Endothelial cell of umbilical vein (primary cell): Measurements from ENCODE around the gene RAB39B. TPM values are rescaled to one million over a fixed set of nuclear protein-coding genes. Genes with fewer than 3 reads are reported as not detected.

Source experiments
- BruUV-seq: library from RNA; stranded (reverse); fragments of 400-500 nt; replicated peaks from 2 replicates; lab custom pipeline; 2021; lab: Mats Ljungman, UMichigan
- CTCF ChIA-PET: fragments of 300-600, 350-600 bp; sonication (Branson Sonifier 250); formaldehyde crosslinking; loops from one replicate; lab custom pipeline; 2021; ENCODE audit warnings: antibody characterized with exemption, inconsistent platforms; lab: Charles Lee
- POLR2A ChIA-PET: fragments of 300-600, 350-600 bp; sonication (Branson Sonifier 250); formaldehyde crosslinking; loops from one replicate; lab custom pipeline; 2021; ENCODE audit warnings: antibody characterized with exemption, inconsistent platforms; lab: Charles Lee
- DNase-seq: peaks from one replicate; pipeline ENCODE4 v3.0.0-alpha.2; 2011; ENCODE audit warnings: low read depth, low spot score
- FAIRE-seq: peaks from 2 replicates; lab custom pipeline; 2011; peaks lifted over from hg19 to GRCh38; lab: Jason Lieb, UNC
- H2AFZ ChIP-seq: 2 replicates; pipeline ENCODE4 v1.6.0; 2012; ENCODE audit warnings: low read depth, low read length, control low read depth, inconsistent platforms
- H3K27ac ChIP-seq: 2 replicates; pipeline ENCODE4 v1.5.1; 2011; ENCODE audit warnings: low read depth, mild to moderate bottlenecking, control low read depth, low read length, moderate library complexity; ENCODE audit not compliant: insufficient read depth
- H3K27me3 ChIP-seq, 2 experiments: 2 replicates each; pipeline versions ENCODE4 v1.6.0 to v1.6.1; 2011; ENCODE audit warnings: low read length in 2 of 2, mixed read lengths in 1 of 2; ENCODE audit not compliant: control insufficient read depth in 2 of 2, insufficient read depth in 2 of 2
- H3K36me3 ChIP-seq, 2 experiments: 2 replicates in 1 of 2; 3 replicates in 1 of 2; pipeline ENCODE4 v1.5.1; 2011; ENCODE audit warnings: low read length in 2 of 2, mild to moderate bottlenecking in 1 of 2, moderate library complexity in 1 of 2; ENCODE audit not compliant: control insufficient read depth in 2 of 2, insufficient read depth in 2 of 2; ENCODE audit errors: extremely low read depth in 1 of 2
- H3K4me1 ChIP-seq: 3 replicates; pipeline ENCODE4 v1.5.1; 2011; ENCODE audit warnings: mild to moderate bottlenecking, low read length; ENCODE audit not compliant: control insufficient read depth, insufficient read depth; ENCODE audit errors: extremely low read depth
- H3K4me2 ChIP-seq: 2 replicates; pipeline ENCODE4 v1.6.1; 2011; ENCODE audit warnings: low read length, control low read depth, mixed read lengths; ENCODE audit not compliant: insufficient read depth
- H3K4me3 ChIP-seq, 3 experiments: fragments of 200-600 bp in 1 of 3; sonication (generic), shearing (Covaris generic) in 1 of 3; replicated peaks in 1 of 3; 2 replicates each; pipeline ENCODE4 v1.5.1; 2011 to 2016; ENCODE audit warnings: control low read depth in 3 of 3, low read length in 3 of 3, mild to moderate bottlenecking in 2 of 3, inconsistent platforms in 1 of 3, low read depth in 1 of 3, moderate library complexity in 1 of 3; ENCODE audit not compliant: insufficient read depth in 1 of 3
- H3K79me2 ChIP-seq: 2 replicates; pipeline ENCODE4 v1.6.0; 2012; ENCODE audit warnings: low read length, inconsistent platforms; ENCODE audit not compliant: control insufficient read depth, insufficient read depth
- H3K9ac ChIP-seq: replicated peaks from 2 replicates; pipeline ENCODE3; 2011; ENCODE audit warnings: low read length, control low read depth; ENCODE audit not compliant: insufficient read depth; ENCODE audit errors: extremely low read depth
- H3K9me1 ChIP-seq: replicated peaks from 3 replicates; pipeline ENCODE4 v1.6.0; 2011; ENCODE audit warnings: mild to moderate bottlenecking, low read length; ENCODE audit not compliant: control insufficient read depth, insufficient read depth; ENCODE audit errors: extremely low read depth
- H3K9me3 ChIP-seq: replicated peaks from 2 replicates; pipeline ENCODE4 v1.5.1; 2012; ENCODE audit warnings: low read length, inconsistent platforms; ENCODE audit not compliant: control insufficient read depth, insufficient read depth
- H4K20me1 ChIP-seq: replicated peaks from 2 replicates; pipeline ENCODE3; 2011; ENCODE audit warnings: mild to moderate bottlenecking, low read length; ENCODE audit not compliant: control insufficient read depth, insufficient read depth; ENCODE audit errors: extremely low read depth
- CTCF ChIP-seq, 2 donors: IDR thresholded peaks; 1 replicate in 1 of 2; 2 replicates in 1 of 2; pipeline ENCODE4 v1.5.1; 2011; ENCODE audit warnings: low read length in 2 of 2, mild to moderate bottlenecking in 2 of 2, moderate library complexity in 2 of 2, control low read depth in 1 of 2, inconsistent platforms in 1 of 2, low read depth in 1 of 2; ENCODE audit not compliant: insufficient read depth in 1 of 2; ENCODE audit errors: extremely low read depth in 1 of 2
- EZH2 ChIP-seq: IDR thresholded peaks from 2 replicates; pipeline ENCODE4 v1.6.1; 2012; ENCODE audit warnings: borderline replicate concordance, low read depth, mild to moderate bottlenecking, moderate library complexity, low read length, inconsistent platforms; ENCODE audit not compliant: severe bottlenecking
- FOS ChIP-seq: IDR thresholded peaks from 2 replicates; pipeline ENCODE4 v1.6.1; 2011; ENCODE audit warnings: mild to moderate bottlenecking, low read length, moderate library complexity, borderline replicate concordance; ENCODE audit not compliant: insufficient read depth
- GATA2 ChIP-seq: IDR thresholded peaks from 2 replicates; pipeline ENCODE4 v1.7.0; 2011; ENCODE audit warnings: low read depth, mild to moderate bottlenecking, moderate library complexity, mixed read lengths, low read length; ENCODE audit not compliant: insufficient read length, insufficient read depth
- JUN ChIP-seq: IDR thresholded peaks from 2 replicates; pipeline ENCODE4 v1.6.1; 2011; ENCODE audit warnings: borderline replicate concordance, low read depth; ENCODE audit not compliant: insufficient read length, insufficient read depth
- MAX ChIP-seq: IDR thresholded peaks from 2 replicates; pipeline ENCODE4 v1.6.1; 2011; ENCODE audit not compliant: insufficient read depth, insufficient read length
- MYC ChIP-seq: IDR thresholded peaks from one replicate; pipeline ENCODE4 v1.6.1; 2011; ENCODE audit warnings: mild to moderate bottlenecking, low read depth, low read length
- POLR2A ChIP-seq: IDR thresholded peaks from 2 replicates; pipeline ENCODE4 v1.6.1; 2012; ENCODE audit warnings: low read depth, mild to moderate bottlenecking, control low read depth, low read length
- POLR2AphosphoS5 ChIP-seq: IDR thresholded peaks from 2 replicates; pipeline ENCODE4 v1.6.1; 2012; ENCODE audit warnings: low read depth, mild to moderate bottlenecking, control low read depth, low read length, moderate library complexity; ENCODE audit not compliant: insufficient read depth
- dilution Hi-C: fragments of 300-500 bp; cut with MboI; formaldehyde crosslinking; loops from one replicate; pipeline ENCODE4 v1.15.0; 2019; ENCODE audit warnings: low sequenced_read_pairs; ENCODE audit not compliant: extremely low pct_ligation_motif_present
- intact Hi-C: fragments of 100-400 bp; cut with micrococcal nuclease; formaldehyde crosslinking; loops from one replicate; pipeline ENCODE4 v1.10.0; 2022
- polyA plus RNA-seq, 4 experiments: library from polyadenylated mRNA; depleted of rRNA in 3 of 4; stranded (reverse) in 3 of 4; unstranded in 1 of 4; fragments of >200 nt; gene quantifications; 2 replicates each; pipeline versions ENCODE4 v1.2.1 to v1.2.3, GENCODE V29; 2011 to 2012; ENCODE audit warnings: missing spikeins in 1 of 4
- total RNA-seq: library from RNA; stranded (reverse); gene quantifications from 2 replicates; pipeline ENCODE4 v1.2.3, GENCODE V29; 2021

The RAB39B gene
- total and polyA plus RNA-seq, 2 donors (not counting 3 experiments of a cell fraction or from before 2014, with no cell fraction given), result not detected

- no peaks in the 10 kb centered on the region for H3K9me1 ChIP-seq
These were observed 12.9 kb downstream of the RAB39B start for GRCh38 chrX:155251391-155251790.

More at GRCh38 chrX:155251391-155251790, 12.9 kb downstream of the RAB39B start:
- Histone ChIP-seq H2AFZ (no peak overlapping the region), H3K36me3 (no peaks in the 10 kb centered on the region), H3K4me2 (no peak overlapping the region), H3K27me3 (peaks cover 0 to 2% of the 10 kb centered on the region in 2 experiments), H3K9me3 (no peaks in the 10 kb centered on the region), H3K27ac (no peak overlapping the region), H3K4me1 (no peaks in the 10 kb centered on the region), H3K4me3 (no peak overlapping the region), H4K20me1 (no peaks in the 10 kb centered on the region), H3K9ac (no peak overlapping the region), H3K79me2 (no peaks in the 10 kb centered on the region)
- DNase-seq (no peak), FAIRE-seq (no peak)
- CTCF ChIA-PET, result no interaction called here
- dilution Hi-C loops (no loop called here), intact Hi-C loops (no loop called here)
- TF ChIP-seq POLR2AphosphoS5 (no peak), JUN (no peak), CTCF (IDR thresholded peaks at IDR 0.05; ENCODE audit: extremely low read depth in 1 of 2, insufficient read depth in 1 of 2, low read depth in 1 of 2, low read length in 2 of 2) (no peak), MYC (no peak), MAX (no peak), EZH2 (no peak), FOS (no peak), GATA2 (no peak), POLR2A (no peak)
- BruUV-seq, result no TSS peak
- POLR2A ChIA-PET, result no interaction called here
